Measurements from ENCODE around the gene SGK2.
"Not testable (repeated sequence)": the region's sequence is repeated elsewhere in the genome, so short reads cannot be mapped to it uniquely, and the experiment has no call there.

SGK2 gene

GRCh38 chr20:43607278-43607677 is 48.5 kb downstream of the SGK2 start:
- DNase-seq: not testable (repeated sequence)

GRCh38 chr20:43631598-43631997 is 72.8 kb downstream of the SGK2 start:
- DNase-seq: no peak

All from CD4-positive, alpha-beta T cell treated with Interleukin-15 for 1 hour (primary cell).